Myocyte (in vitro differentiated cells): ENCODE results near the gene ZIC5. TPM values are rescaled to one million over a fixed set of nuclear protein-coding genes. Genes with fewer than 3 reads are reported as not detected.
A peak's percentile ranks its signal among the peaks of the same experiment; 100 is the strongest.

ENCODE experiments used
- DNase-seq: peaks from one replicate; pipeline ENCODE4 v3.0.0-alpha.2; 2012; ENCODE audit warnings: low read depth
- total RNA-seq: library from RNA; depleted of rRNA; stranded (reverse); fragments of >200 nt; gene quantifications from 2 replicates; pipeline ENCODE4 v1.2.3, GENCODE V29; 2014

Gene ZIC5
- total RNA-seq, 1 donor from 2014 or later = not detected

GRCh38 chr13:99987154-99988019, 15.8 kb upstream of the ZIC5 start:
- no peak for DNase-seq

DNA sequence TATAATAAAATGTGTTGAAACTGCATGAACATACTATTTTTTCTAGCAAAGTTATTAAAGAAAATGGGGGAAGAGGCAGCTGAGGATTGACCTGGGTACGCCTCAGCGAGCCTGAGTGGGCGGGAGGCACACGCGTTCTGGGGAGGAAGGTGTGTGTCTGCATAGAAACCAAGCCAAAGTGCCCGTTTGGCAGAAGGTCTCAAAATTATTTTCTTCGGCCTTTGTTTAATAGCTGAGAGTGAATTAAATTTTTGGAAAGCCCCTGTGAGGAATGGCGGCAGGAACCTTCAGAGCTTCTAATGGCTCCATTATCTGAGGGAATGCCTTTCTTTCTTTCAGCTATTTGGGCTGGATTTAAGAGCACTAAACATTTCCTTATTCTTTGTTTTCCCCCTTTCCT, 15.2 kb upstream of the ZIC5 start:
- DNase-seq = no peak

- DNase-seq = no peak
These were observed 14.4 kb upstream of the ZIC5 start for GRCh38 chr13:99985886-99986527.

- DNase-seq = no peak
These were observed 13.8 kb upstream of the ZIC5 start for GRCh38 chr13:99985241-99985874.

DNA sequence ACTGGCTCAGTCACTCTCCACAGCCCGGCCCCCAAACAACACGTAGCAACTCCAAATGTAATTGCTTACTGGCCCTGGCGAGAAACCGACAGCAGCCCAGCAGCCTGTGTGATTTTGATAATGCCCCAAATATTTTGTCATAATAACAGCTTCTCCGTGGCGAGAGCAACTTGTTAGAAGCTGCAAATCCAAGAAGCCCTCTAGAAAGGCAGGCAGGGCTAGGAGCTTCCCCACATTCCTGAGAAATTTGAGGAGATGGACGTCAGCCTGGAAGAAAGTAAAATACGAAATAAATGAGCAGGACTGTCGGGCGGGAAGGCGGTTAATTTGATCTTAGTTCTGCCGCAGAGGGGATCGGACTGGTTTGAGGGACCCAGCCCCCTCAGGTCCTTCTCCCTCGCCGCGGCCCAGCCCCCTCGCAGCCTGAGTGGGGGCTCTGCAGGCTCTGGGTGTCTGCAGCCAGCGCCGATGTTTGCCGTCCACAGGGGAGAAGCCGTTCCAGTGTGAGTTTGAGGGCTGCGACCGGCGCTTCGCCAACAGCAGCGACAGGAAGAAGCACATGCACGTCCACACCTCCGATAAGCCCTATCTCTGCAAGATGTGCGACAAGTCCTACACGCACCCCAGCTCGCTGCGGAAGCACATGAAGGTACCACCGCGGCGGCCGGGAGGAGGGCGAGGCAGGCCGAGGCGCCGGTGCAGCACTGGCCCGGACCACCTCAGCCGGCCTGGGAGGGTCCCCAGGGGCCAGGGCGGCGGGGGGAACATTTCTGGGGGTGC, 13.1 kb upstream of the ZIC5 start:
- no peak for DNase-seq

DNA sequence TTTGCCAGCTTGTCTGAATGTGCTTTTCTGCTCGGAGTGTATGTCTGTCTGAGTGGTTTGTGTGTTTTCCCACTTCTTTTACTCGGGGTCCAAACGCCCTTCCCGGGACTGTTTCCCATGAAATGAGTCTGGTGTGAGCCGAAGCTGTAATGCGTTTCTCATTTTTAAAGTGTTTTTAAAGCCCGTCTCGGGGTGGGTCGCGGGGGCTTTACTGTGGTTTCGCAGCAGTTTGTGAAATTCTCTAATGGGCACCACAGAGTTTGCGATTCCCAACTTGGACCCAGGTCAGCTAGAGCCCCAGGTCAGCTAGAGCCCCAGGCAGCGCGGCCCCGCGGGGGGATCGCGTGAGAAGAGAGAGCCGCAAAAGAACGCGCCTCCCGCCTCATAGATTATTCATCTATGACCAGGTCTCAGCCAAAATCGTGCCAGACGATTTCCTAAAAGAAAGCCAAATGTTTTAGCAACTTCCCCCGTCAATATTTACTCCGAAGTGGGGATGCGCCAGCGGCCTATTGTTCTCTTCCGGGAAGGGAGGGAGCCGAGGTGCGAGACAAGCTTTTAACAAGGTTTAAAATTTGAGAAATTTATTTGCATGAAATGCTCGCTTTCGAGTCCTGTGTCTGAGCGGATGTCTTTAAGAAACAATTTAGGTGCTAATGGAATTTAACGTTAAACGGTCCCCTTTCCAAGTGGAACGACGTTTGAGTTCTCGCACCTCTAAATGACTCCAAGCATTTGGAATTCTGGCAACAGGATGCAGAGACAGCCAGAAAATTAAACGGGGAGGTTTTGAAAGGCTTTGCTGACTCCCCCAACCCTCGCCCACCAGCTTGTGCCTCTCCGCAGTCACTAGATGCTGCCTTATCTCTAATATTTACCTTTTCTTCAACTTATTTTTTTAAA, 12.2 kb upstream of the ZIC5 start:
- DNase-seq = no peak

DNA sequence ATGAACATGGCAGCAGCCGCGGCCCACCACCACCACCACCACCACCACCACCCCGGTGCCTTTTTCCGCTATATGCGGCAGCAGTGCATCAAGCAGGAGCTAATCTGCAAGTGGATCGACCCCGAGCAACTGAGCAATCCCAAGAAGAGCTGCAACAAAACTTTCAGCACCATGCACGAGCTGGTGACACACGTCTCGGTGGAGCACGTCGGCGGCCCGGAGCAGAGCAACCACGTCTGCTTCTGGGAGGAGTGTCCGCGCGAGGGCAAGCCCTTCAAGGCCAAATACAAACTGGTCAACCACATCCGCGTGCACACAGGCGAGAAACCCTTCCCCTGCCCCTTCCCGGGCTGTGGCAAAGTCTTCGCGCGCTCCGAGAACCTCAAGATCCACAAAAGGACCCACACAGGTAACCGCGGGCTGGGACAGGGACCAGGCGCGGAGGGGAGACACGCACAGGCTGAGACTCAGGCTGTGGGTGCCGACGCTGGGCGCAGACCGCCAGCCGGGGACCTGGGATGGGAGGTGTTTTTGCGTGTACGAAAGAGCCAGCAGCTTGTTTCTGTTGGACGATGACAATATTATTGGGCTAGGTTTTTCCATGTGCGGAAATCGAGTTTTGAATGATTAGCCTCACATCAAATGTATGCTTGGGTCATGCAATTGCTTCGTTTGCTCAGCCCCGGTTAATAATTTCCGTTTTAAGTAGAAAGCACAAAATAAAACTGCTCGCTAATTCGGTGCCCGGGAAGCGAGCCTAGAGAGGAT, 11.3 kb upstream of the ZIC5 start:
- no peak for DNase-seq

DNA sequence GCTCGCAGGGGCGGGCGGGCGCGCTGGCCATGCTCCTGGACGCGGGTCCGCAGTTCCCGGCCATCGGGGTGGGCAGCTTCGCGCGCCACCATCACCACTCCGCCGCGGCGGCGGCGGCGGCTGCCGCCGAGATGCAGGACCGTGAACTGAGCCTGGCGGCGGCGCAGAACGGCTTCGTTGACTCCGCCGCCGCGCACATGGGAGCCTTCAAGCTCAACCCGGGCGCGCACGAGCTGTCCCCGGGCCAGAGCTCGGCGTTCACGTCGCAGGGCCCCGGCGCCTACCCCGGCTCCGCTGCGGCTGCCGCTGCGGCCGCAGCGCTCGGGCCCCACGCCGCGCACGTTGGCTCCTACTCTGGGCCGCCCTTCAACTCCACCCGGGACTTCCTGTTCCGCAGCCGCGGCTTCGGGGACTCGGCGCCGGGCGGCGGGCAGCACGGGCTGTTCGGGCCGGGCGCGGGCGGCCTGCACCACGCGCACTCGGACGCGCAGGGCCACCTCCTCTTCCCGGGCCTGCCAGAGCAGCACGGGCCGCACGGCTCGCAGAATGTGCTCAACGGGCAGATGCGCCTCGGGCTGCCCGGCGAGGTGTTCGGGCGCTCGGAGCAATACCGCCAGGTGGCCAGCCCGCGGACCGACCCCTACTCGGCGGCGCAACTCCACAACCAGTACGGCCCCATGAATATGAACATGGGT, 10.6 kb upstream of the ZIC5 start:
- no peak for DNase-seq

- peak; percentile 13 for DNase-seq
These were observed 10.1 kb upstream of the ZIC5 start, which contains the start of gene ZIC2 for GRCh38 chr13:99981735-99982035. ZIC2 (plus strand) TSS chr13:99981784; CDS start chr13:99982065, 281 bp downstream.

DNA sequence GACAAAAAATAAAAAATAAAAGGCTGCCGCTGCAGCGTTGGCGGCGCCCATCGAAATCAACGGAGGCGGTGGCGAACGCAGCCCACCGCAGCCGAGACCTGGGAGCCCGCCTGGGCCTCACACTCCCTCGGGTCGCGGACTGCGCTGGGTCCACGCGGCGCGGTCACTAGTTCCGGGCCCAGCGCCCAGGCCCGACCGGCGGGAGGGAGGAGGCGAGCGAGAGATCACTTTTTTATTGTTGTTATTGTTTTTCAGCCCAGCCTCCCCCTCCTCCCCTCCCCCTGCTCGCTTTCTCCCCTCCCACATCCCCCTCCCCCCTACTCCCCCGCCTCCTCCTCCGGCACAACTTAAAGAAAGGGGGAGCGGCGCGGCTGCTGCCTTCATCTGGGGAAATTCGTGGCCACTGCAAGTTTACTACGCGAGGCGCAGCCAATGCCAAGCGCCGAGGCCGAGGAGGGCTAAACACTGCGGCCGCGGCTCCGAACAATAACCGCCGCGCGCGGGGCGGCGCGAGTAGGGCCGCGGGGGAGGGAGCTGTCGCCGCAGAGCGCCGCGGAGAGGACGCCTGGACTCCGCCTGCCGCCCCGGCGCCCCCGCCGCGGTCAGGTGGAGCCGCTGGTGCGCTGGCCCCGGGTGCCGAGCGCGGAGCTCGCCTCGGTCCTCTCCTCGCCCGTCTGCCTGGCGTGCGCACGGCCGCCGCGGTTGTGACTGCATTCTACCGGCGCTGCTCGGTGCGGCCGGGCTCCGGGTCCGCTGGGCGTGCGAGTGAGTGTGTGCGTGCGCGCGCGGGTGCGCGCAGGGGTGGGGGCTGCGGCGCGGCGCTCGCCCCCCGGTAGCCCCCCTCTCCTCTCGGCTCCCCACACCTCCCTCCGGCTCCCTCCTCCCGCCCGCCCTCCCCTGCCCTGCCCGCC, 9.5 kb upstream of the ZIC5 start:
- peak; percentile 20 for DNase-seq

GRCh38 chr13:99980201-99980823, 8.7 kb upstream of the ZIC5 start:
- DNase-seq = peak; percentile 76

- DNase-seq = peak; percentile 42
These were observed 8.1 kb upstream of the ZIC5 start for GRCh38 chr13:99979453-99980200.

DNA sequence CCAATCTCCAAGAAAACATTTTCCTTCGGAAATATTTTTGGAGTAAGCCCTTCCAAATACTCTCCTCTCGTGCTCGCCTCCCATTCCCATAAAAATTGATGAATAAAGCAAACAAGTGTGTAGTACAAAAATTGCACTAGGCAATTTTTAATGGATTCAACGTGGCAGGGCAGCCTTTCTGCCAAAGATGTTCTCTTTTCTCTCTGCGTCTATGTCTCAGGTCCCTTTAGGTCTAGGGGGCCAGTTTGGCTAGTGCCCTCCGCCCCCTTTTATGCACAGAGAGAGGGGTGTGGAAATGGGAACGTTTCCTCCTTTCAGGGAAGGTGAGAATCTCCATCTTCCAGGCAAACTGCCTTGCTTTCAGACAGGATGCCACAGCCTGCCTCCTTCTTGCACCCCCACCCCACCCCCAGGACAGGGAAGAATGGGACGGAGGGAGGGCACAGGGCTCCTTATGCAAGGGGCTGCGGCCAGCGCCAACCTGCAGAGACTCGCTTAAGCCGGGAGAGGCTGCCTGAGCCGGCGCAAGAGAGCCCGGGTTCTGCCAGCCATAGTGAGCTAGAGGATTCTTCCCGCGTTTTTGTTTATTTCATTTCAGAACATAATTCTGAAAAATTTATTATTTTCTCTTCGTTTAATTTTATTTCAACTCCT, 7.4 kb upstream of the ZIC5 start:
- no peak for DNase-seq

DNA sequence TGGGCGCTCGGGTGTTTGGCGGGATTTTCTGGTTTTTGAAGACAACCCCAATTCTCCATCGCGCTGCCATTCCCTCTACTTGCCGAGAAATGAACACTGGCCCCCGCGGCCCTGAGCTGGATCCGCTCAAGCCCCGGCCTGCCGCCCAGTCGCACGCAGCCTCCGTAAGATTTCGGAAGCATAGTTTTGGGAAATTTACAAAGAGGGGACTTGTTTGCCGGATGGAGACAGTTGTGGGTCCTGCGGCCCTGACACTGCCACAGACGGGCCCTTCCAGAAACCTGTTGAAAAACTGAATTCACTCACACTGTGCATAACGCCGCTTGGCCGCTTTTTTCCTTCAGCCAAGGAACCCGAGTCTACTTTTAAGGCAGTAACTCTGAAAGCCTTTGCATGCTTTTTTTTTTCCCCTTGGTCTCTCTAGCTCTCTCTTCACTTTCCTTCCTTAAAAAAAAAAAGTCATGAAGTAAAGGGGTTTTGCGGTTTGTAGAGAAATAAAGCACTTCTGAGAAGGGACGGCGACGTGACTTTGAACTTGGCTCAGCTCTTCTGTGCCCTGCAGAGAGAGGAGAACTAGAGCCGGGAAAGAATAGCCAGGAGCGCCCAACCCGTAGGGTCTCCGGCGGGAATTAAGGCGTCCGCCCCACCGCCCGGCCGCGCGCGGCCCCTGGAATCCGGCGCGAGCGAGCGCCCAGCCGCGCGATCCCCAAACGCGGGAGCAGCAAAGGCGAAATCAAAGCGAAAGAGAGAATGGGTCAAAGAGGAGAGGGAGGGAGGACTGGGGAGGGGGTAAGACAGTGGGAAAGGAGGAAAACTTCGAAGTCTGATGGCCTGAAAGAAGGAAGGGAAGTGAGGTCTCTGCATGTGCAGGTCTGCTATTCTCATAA, 6.6 kb upstream of the ZIC5 start:
- DNase-seq = no peak

DNA sequence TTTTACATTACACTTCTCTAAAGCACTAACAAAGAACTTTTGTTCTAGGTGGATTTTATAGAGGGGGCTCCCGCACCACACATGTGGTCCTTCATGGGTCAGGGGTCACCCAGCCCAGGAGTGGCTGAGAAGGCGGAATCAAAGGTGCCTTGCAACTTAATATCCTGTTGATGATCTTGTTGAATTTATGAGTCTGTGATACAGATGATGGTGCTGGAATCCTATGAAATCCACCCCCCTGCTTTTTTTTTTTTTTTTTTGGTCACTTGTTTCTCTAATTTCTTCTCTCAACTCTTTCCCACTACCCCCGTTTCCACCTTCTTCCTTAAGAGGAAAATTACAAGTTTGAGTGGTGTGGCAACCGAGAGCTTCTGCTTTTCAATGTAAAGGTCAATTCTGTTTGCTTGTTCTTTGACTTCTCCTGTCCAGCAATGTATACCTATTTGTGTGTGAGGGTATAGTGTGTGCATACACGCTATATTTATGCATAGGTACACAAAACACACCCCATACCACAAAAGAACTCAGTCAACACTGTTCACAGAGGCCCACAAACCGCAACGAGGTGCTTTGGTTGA, 5.9 kb upstream of the ZIC5 start:
- DNase-seq = no peak
